Gastrocnemius medialis (tissue), 4 donors: ENCODE results near the gene MSH4. TPM values are rescaled to one million over a fixed set of nuclear protein-coding genes. Genes with fewer than 3 reads are reported as not detected.
"Not testable (repeated sequence)": the region's sequence is repeated elsewhere in the genome, so short reads cannot be mapped to it uniquely, and the experiment has no call there.

ENCODE experiments used
- ATAC-seq, 2 donors: fragments of 150-250 bp; one replicate each; pipeline ENCODE4 v1.9.1; 2016
- DNase-seq, 2 donors: peaks; one replicate each; pipeline ENCODE4 v3.0.0-alpha.2; 2019
- H3K27ac ChIP-seq, 4 donors: fragments of 200-600 bp; sonication (generic); 1 replicate in 1 of 4; 2 replicates in 3 of 4; pipeline ENCODE4 v1.5.1; 2016 to 2018; ENCODE audit warnings: mild to moderate bottlenecking in 2 of 4, moderate library complexity in 1 of 4
- H3K27me3 ChIP-seq, 3 donors: fragments of 200-600 bp; sonication (generic) in 2 of 3; 1 replicate in 1 of 3; 2 replicates in 2 of 3; pipeline versions ENCODE4 v1.5.1 to v1.6.0; 2016 to 2019; ENCODE audit warnings: mild to moderate bottlenecking in 1 of 3, moderate library complexity in 1 of 3
- H3K36me3 ChIP-seq, 2 donors: fragments of 200-600 bp; sonication (generic) in 1 of 2; one replicate each; pipeline ENCODE4 v1.5.1; 2017 to 2018
- H3K4me1 ChIP-seq, 2 donors: fragments of 200-600 bp; sonication (generic) in 1 of 2; one replicate each; pipeline ENCODE4 v1.5.1; 2016 to 2017; ENCODE audit warnings: mild to moderate bottlenecking in 2 of 2
- H3K4me3 ChIP-seq, 4 donors: fragments of 200-600 bp; sonication (generic) in 3 of 4; 1 replicate in 1 of 4; 2 replicates in 3 of 4; pipeline ENCODE4 v1.5.1; 2016 to 2019; ENCODE audit warnings: mild to moderate bottlenecking in 2 of 4
- H3K9me3 ChIP-seq, 3 donors: fragments of 200-600 bp; sonication (generic) in 2 of 3; 1 replicate in 1 of 3; 2 replicates in 2 of 3; pipeline ENCODE4 v1.5.1; 2016 to 2019
- CTCF ChIP-seq, 5 experiments: fragments of 450-650 bp in 3 of 5; fragments of 200-600 bp in 2 of 5; sonication (generic) in 2 of 5; IDR thresholded peaks in 4 of 5; conservative IDR thresholded peaks in 1 of 5; 1 replicate in 4 of 5; 2 replicates in 1 of 5; pipeline ENCODE4 v1.5.1; 2016 to 2019; ENCODE audit warnings: antibody characterized with exemption in 5 of 5, mild to moderate bottlenecking in 3 of 5, moderate library complexity in 3 of 5
- POLR2A ChIP-seq, 2 donors: fragments of 450-650 bp; IDR thresholded peaks; one replicate each; pipeline ENCODE4 v1.6.1; 2017; ENCODE audit warnings: antibody characterized with exemption in 2 of 2, mild to moderate bottlenecking in 2 of 2, moderate library complexity in 2 of 2
- in situ Hi-C, 4 donors: fragments of 200-750 bp; cut with MboI; loops; one replicate each; pipeline versions ENCODE4 v1.15.0 to v1.8.0; 2017; ENCODE audit warnings: low sequenced_read_pairs in 4 of 4
- intact Hi-C: fragments of 100-400 bp; cut with DNase I; formaldehyde crosslinking; loops from one replicate; pipeline ENCODE4 v1.15.1; 2023; ENCODE audit warnings: low total_unique reads
- total RNA-seq, 4 donors: library from RNA; depleted of rRNA; stranded (reverse); fragments of >200 nt; gene quantifications; one replicate each; pipeline versions ENCODE4 v1.1.0 to v1.2.3, GENCODE V29; 2016

MSH4 gene
- total RNA-seq, 4 donors from 2014 or later: 0.15 to 2.2 (median 0.40) TPM

DNA sequence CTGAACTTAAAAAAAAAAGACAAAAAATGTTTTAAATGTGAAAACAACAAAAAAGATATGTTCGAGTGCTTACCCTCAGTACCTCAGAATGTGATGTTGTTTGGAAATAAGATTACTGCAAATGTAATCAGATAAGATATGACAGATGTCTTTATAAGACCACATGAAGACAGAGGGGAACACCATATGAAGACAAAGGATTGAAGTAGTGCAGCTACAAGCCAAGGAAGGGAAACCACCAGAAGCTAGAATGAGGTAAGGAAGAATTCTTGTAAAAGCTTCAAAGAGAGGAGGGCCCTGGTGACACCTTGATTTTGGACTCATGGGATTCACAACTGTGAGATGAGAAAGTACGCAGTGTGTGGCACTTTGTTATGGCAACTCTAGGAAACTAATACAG lies 120.2 kb downstream of the MSH4 start:
- Histone ChIP-seq H3K4me3 (no peak overlapping the region), H3K9me3 (no peaks in the 10 kb centered on the region), H3K36me3 (no peaks in the 10 kb centered on the region), H3K27me3 (no peaks in the 10 kb centered on the region), H3K27ac (no peak overlapping the region), H3K4me1 (no peaks in the 10 kb centered on the region)
- in situ Hi-C loops: no loop called here
- TF ChIP-seq POLR2A (IDR thresholded peaks at IDR 0.05) (no peak), CTCF (IDR thresholded peaks at IDR 0.05 in 4 of 5, conservative IDR thresholded peaks at IDR 0.05 in 1 of 5) (no peak)
- intact Hi-C loops: no loop called here
- DNase-seq (no peak), ATAC-seq (no peak)

- Histone ChIP-seq H3K9me3 (no peaks in the 10 kb centered on the region), H3K27ac (no peak overlapping the region), H3K27me3 (no peaks in the 10 kb centered on the region), H3K4me1 (no peaks in the 10 kb centered on the region), H3K36me3 (no peaks in the 10 kb centered on the region), H3K4me3 (no peak overlapping the region)
- no peak for TF ChIP-seq POLR2A (IDR thresholded peaks at IDR 0.05)
- TF ChIP-seq CTCF (IDR thresholded peaks at IDR 0.05 in 4 of 5, conservative IDR thresholded peaks at IDR 0.05 in 1 of 5): no peak
- DNase-seq (no peak), ATAC-seq (no peak)
- intact Hi-C loops: no loop called here
- in situ Hi-C loops: no loop called here
Observed at GRCh38 chr1:75922698-75923097, 126.0 kb downstream of the MSH4 start.

- Histone ChIP-seq H3K27ac (no peak within 1 kb of the TSS), H3K9me3 (no peaks in the 10 kb centered on the region), H3K4me3 (no peak within 1 kb of the TSS), H3K36me3 (no peaks in the 10 kb centered on the region), H3K27me3 (no peaks in the 10 kb centered on the region), H3K4me1 (no peaks in the 10 kb centered on the region)
- in situ Hi-C loops: no loop called here
- DNase-seq (no peak), ATAC-seq (no peak)
- TF ChIP-seq POLR2A (IDR thresholded peaks at IDR 0.05): no peak
- TF ChIP-seq CTCF (IDR thresholded peaks at IDR 0.05 in 4 of 5, conservative IDR thresholded peaks at IDR 0.05 in 1 of 5): no peak
- intact Hi-C loops: no loop called here
Observed at GRCh38 chr1:75932304-75932703, 135.6 kb downstream of the MSH4 start, which contains the start of gene ASB17. ASB17 (minus strand) TSS chr1:75932404; CDS start chr1:75932291, 113 bp downstream.

DNA sequence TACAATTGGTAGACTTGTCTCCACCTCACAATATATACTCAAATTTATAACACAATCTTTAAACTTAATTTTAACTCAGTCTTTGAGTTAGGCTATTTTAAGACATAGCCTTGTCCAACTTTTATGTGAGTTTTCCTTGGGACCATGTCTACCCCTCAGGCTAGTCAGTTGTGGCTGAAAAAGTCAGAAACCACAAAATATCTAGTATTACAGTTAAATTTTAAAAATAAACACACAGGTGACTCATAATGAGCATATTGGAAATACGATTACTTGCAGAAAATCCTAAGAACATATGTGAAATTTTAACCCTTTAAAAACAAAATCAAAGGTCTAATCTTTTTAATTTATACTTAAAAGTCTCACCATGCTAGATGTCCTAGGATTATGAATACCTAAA lies 140.4 kb downstream of the MSH4 start:
- H3K27ac ChIP-seq: no peak overlapping the region
- no peaks in the 10 kb centered on the region for H3K9me3 ChIP-seq
- in situ Hi-C loops (no loop called here), intact Hi-C loops (no loop called here)
- no peaks in the 10 kb centered on the region for H3K36me3 ChIP-seq
- no peaks in the 10 kb centered on the region for H3K27me3 ChIP-seq
- ATAC-seq: no peak
- TF ChIP-seq CTCF (IDR thresholded peaks at IDR 0.05 in 4 of 5, conservative IDR thresholded peaks at IDR 0.05 in 1 of 5): no peak
- no peak for TF ChIP-seq POLR2A (IDR thresholded peaks at IDR 0.05)
- no peaks in the 10 kb centered on the region for H3K4me1 ChIP-seq
- no peak overlapping the region for H3K4me3 ChIP-seq
- no peak for DNase-seq

GRCh38 chr1:75943037-75943436 lies 146.4 kb downstream of the MSH4 start:
- in situ Hi-C loops, intact Hi-C loops, DNase-seq: not testable (repeated sequence)

More at GRCh38 chr1:75943037-75943436, 146.4 kb downstream of the MSH4 start:
- not testable (repeated sequence) for ATAC-seq, H3K4me1 ChIP-seq, H3K27ac ChIP-seq, H3K36me3 ChIP-seq, H3K27me3 ChIP-seq, H3K9me3 ChIP-seq, H3K4me3 ChIP-seq
